SK-N-SH treated with all-trans-retinoic acid at 6 μM for 48 hours (cell line): Measurements from ENCODE around the gene RAB6A.
A peak's percentile ranks its signal among the peaks of the same experiment; 100 is the strongest.
"Not testable (repeated sequence)": the region's sequence is repeated elsewhere in the genome, so short reads cannot be mapped to it uniquely, and the experiment has no call there.

Source experiments
- ATAC-seq: fragments of 200-7000 bp; cut with Tn5 transposase; 3 replicates; pipeline ENCODE4 v1.9.1; 2020; ENCODE audit warnings: mild to moderate bottlenecking, moderate library complexity
- ARNTL ChIP-seq: fragments of 450-650 bp; formaldehyde crosslinking; IDR thresholded peaks from 2 replicates; pipeline ENCODE4 v1.5.0; 2020; ENCODE audit warnings: low read depth, mild to moderate bottlenecking, moderate library complexity, borderline replicate concordance
- BACH2 ChIP-seq: fragments of 250-450 bp; sonication (Bioruptor Pico); IDR thresholded peaks from 2 replicates; pipeline ENCODE4 v1.9.0; 2021; ENCODE audit warnings: mild to moderate bottlenecking, borderline replicate concordance
- CSDC2 ChIP-seq: fragments of 250-450 bp; sonication (Bioruptor Pico); IDR thresholded peaks from 2 replicates; pipeline ENCODE4 v1.5.0; 2020; ENCODE audit warnings: mild to moderate bottlenecking, moderate library complexity
- GLIS3 ChIP-seq: fragments of 250-450 bp; sonication (Bioruptor Pico); IDR thresholded peaks from 2 replicates; pipeline ENCODE4 v1.5.0; 2020; ENCODE audit warnings: mild to moderate bottlenecking, moderate library complexity
- ISL1 ChIP-seq: fragments of 250-450 bp; sonication (Bioruptor Pico); IDR thresholded peaks from 2 replicates; pipeline ENCODE4 v2.1.2; 2022; ENCODE audit warnings: mild to moderate bottlenecking, moderate library complexity
- OSR1 ChIP-seq: fragments of 250-450 bp; sonication (Bioruptor Pico); IDR thresholded peaks from 2 replicates; pipeline ENCODE4 v1.8.0; 2022; ENCODE audit warnings: moderate library complexity, mild to moderate bottlenecking, inconsistent platforms
- PPARA ChIP-seq: fragments of 250-450 bp; sonication (Bioruptor Pico); IDR thresholded peaks from 2 replicates; pipeline ENCODE4 v1.5.0; 2020; ENCODE audit warnings: mild to moderate bottlenecking, borderline replicate concordance
- RARB ChIP-seq: fragments of 250-450 bp; sonication (Bioruptor Pico); IDR thresholded peaks from 2 replicates; pipeline ENCODE4 v1.8.0; 2021; ENCODE audit warnings: mild to moderate bottlenecking, moderate library complexity
- SNAI2 ChIP-seq: fragments of 250-450 bp; sonication (Bioruptor Pico); IDR thresholded peaks from 2 replicates; pipeline ENCODE4 v1.5.0; 2020; ENCODE audit warnings: mild to moderate bottlenecking, moderate library complexity
- TCF4 ChIP-seq: fragments of 250-450 bp; sonication (Bioruptor Pico); IDR thresholded peaks from 2 replicates; pipeline ENCODE4 v1.8.0; 2021; ENCODE audit warnings: mild to moderate bottlenecking, moderate library complexity, borderline replicate concordance
- ZFP3 ChIP-seq: fragments of 250-450 bp; sonication (Bioruptor Pico); IDR thresholded peaks from 2 replicates; pipeline ENCODE4 v1.5.0; 2020; ENCODE audit warnings: mild to moderate bottlenecking, moderate library complexity
- ZFP30 ChIP-seq: fragments of 450-650 bp; formaldehyde crosslinking; IDR thresholded peaks from 2 replicates; pipeline ENCODE4 v1.5.0; 2022; ENCODE audit warnings: mild to moderate bottlenecking, moderate library complexity
- ZNF565 ChIP-seq: fragments of 450-650 bp; formaldehyde crosslinking; conservative IDR thresholded peaks from 2 replicates; pipeline ENCODE4 v1.5.0; 2020; ENCODE audit warnings: low read depth, mild to moderate bottlenecking, moderate library complexity
- ZNF70 ChIP-seq: fragments of 450-650 bp; formaldehyde crosslinking; IDR thresholded peaks from 2 replicates; pipeline ENCODE4 v1.5.0; 2020; ENCODE audit warnings: mild to moderate bottlenecking, moderate library complexity
- ZNF8 ChIP-seq: fragments of 450-650 bp; formaldehyde crosslinking; IDR thresholded peaks from 2 replicates; pipeline ENCODE4 v1.5.0; 2020; ENCODE audit warnings: mild to moderate bottlenecking, moderate library complexity
- TF ChIP-seq, protein P1 (sequence below): fragments of 250-450 bp; sonication (Bioruptor Pico); IDR thresholded peaks from 2 replicates; pipeline ENCODE4 v1.5.1; 2021; ENCODE audit warnings: mild to moderate bottlenecking, moderate library complexity
- TF ChIP-seq, protein P2 (sequence below): fragments of 250-450 bp; sonication (Bioruptor Pico); IDR thresholded peaks from 2 replicates; pipeline ENCODE4 v1.8.0; 2020; ENCODE audit warnings: mild to moderate bottlenecking, moderate library complexity, borderline replicate concordance
- TF ChIP-seq, protein P3 (sequence below): fragments of 250-450 bp; sonication (Bioruptor Pico); IDR thresholded peaks from 2 replicates; pipeline ENCODE4 v1.8.0; 2021; ENCODE audit warnings: low read depth, mild to moderate bottlenecking, moderate library complexity, borderline replicate concordance

RAB6A gene

DNA sequence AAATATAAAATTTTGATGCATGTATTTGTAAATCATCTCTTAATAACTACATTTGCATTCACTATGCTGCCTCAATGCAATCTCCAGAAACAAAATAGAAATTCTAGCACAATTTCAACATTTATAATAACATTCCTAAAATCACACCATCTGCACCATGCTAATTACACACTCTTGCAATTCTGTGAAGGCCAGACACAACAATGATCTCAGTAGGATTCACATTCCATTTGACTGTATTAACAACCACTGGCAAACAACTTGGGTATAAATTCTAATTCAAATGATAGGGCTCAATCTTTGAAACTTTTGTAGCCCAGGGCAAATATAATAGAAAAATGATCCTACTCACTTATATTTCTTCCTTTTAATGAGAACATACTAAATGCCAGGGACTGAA lies 25.9 kb downstream of the RAB6A start:
- ATAC-seq = no peak
- TF ChIP-seq, protein P1, sequence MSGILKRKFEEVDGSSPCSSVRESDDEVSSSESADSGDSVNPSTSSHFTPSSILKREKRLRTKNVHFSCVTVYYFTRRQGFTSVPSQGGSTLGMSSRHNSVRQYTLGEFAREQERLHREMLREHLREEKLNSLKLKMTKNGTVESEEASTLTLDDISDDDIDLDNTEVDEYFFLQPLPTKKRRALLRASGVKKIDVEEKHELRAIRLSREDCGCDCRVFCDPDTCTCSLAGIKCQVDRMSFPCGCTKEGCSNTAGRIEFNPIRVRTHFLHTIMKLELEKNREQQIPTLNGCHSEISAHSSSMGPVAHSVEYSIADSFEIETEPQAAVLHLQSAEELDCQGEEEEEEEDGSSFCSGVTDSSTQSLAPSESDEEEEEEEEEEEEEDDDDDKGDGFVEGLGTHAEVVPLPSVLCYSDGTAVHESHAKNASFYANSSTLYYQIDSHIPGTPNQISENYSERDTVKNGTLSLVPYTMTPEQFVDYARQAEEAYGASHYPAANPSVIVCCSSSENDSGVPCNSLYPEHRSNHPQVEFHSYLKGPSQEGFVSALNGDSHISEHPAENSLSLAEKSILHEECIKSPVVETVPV = no peak
- TF ChIP-seq, protein P2, sequence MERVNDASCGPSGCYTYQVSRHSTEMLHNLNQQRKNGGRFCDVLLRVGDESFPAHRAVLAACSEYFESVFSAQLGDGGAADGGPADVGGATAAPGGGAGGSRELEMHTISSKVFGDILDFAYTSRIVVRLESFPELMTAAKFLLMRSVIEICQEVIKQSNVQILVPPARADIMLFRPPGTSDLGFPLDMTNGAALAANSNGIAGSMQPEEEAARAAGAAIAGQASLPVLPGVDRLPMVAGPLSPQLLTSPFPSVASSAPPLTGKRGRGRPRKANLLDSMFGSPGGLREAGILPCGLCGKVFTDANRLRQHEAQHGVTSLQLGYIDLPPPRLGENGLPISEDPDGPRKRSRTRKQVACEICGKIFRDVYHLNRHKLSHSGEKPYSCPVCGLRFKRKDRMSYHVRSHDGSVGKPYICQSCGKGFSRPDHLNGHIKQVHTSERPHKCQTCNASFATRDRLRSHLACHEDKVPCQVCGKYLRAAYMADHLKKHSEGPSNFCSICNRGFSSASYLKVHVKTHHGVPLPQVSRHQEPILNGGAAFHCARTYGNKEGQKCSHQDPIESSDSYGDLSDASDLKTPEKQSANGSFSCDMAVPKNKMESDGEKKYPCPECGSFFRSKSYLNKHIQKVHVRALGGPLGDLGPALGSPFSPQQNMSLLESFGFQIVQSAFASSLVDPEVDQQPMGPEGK = no peak
- TF ChIP-seq ZFP3 (CRISPR knock-in tag) (no peak), OSR1 (no peak), BACH2 (CRISPR knock-in tag) (no peak), ZNF70 (CRISPR knock-in tag) (no peak), TCF4 (CRISPR knock-in tag) (no peak), ZNF8 (CRISPR knock-in tag) (no peak), SNAI2 (CRISPR knock-in tag) (no peak)
- TF ChIP-seq, protein P3, sequence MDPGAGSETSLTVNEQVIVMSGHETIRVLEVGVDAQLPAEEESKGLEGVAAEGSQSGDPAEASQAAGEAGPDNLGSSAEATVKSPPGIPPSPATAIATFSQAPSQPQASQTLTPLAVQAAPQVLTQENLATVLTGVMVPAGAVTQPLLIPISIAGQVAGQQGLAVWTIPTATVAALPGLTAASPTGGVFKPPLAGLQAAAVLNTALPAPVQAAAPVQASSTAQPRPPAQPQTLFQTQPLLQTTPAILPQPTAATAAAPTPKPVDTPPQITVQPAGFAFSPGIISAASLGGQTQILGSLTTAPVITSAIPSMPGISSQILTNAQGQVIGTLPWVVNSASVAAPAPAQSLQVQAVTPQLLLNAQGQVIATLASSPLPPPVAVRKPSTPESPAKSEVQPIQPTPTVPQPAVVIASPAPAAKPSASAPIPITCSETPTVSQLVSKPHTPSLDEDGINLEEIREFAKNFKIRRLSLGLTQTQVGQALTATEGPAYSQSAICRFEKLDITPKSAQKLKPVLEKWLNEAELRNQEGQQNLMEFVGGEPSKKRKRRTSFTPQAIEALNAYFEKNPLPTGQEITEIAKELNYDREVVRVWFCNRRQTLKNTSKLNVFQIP (CRISPR knock-in tag) = no peak
- TF ChIP-seq, all 23 proteins: peak for 0

DNA sequence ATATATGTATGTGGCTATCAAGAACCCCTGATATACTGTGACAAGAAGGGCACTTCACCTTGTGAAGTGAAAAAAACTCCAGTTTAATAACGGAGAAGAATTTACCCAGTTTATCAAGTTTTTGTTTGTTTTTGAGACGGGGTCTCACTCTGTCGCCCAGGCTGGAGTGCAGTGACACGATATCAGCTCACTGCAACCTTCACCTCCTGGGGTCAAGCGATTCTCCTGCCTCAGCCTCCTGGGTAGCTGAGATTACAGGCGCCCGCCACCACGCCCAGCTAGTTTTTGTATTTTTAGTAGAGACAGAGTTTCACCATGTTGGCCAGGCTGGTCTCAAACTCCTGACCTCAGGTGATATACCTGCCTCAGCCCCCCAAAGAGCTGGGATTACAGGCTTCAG lies 26.9 kb downstream of the RAB6A start:
- ATAC-seq = not testable (repeated sequence)

DNA sequence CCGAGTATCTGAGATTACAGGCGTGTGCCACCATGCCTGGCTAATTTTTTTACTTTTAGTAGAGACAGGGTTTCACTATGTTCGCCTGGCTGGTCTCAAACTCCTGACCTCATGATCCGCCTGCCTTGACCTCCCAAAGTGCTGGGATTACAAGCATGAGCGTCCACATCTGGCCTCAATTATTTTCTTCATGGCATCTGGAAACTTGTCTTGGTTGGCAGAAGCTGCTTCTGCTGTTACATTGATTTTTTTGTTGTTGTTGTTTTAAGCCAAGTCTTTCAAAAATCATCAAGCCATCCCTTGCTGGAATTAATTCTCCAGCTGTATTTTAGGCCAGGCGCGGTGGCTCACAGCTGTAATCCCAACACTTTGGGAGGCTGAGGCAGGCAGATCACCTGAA lies 27.9 kb downstream of the RAB6A start:
- ATAC-seq = not testable (repeated sequence)

DNA sequence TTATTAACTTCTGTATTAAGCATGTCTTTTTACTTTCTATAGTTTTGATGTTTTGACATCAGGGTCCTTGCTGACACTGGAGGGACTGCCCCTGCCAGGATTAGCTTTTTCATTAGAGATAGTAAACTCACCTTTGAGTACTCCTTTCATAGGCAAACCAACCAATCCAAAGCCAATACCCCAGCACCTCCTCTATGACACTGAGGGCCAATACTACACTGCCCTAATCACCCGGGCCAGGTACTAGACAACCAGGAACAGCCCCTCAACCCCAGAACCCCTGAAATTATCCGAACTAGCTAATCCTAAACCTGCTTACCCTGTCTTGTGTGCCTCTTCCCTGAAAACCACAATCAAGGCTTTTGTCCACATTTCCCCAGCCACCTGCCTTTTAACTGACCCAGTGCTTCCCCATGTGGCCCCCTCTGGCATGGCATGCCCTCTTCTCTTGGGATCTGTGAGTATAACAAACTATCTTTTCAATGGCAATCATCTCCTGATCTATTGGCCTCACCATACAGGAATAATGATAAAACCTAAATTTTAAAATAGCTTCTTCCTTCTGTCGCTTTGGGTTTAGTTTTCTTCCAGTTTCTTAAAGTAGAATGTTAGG lies 31.2 kb downstream of the RAB6A start:
- TF ChIP-seq RARB (CRISPR knock-in tag) (no peak), GLIS3 (CRISPR knock-in tag) (no peak), ARNTL (CRISPR knock-in tag) (no peak), ZNF70 (CRISPR knock-in tag) (no peak), ZNF565 (CRISPR knock-in tag) (no peak), ISL1 (CRISPR knock-in tag) (no peak), CSDC2 (CRISPR knock-in tag) (no peak), TCF4 (CRISPR knock-in tag) (no peak)
- TF ChIP-seq, protein P1 = no peak
- TF ChIP-seq, protein P2 = no peak
- ATAC-seq = peak; percentile 64

DNA sequence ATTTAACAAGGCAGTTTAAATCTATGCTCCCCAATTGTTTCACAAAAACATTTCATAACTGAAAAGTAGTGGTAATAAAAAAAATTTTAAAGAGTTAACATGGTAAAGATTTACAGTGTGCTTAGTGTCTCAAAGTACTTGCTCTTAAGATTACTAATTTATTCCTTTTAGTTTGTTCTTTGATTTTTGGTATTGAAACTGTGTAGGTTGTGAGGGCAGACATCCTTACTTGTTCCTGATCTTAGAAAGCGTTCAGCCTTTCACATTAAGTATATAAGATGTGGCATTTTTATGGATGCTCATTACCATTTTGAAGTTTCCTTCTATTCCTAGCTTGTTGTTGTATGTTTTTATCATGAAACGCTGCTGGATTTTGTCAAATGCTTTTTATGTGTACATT lies 32.9 kb downstream of the RAB6A start:
- ATAC-seq = no peak
- TF ChIP-seq ZFP30 = no peak
- no peak for TF ChIP-seq PPARA (CRISPR knock-in tag)
- TF ChIP-seq RARB (CRISPR knock-in tag) = no peak
- no peak for TF ChIP-seq ZNF70 (CRISPR knock-in tag)
- TF ChIP-seq, protein P3 (CRISPR knock-in tag) = no peak
- TF ChIP-seq SNAI2 (CRISPR knock-in tag) = no peak
- no peak for TF ChIP-seq OSR1
- no peak for TF ChIP-seq CSDC2 (CRISPR knock-in tag)
